Pancreas (tissue), 10 donors: Measurements from ENCODE around the gene TAF1C. TPM values are rescaled to one million over a fixed set of nuclear protein-coding genes. Genes with fewer than 3 reads are reported as not detected.

Experiments used
- ATAC-seq, 4 donors: fragments of 200-7000 bp; cut with Tn5 transposase; one replicate each; pipeline versions ENCODE4 v1.8.0 to v1.9.1; 2020; ENCODE audit warnings: mild to moderate bottlenecking in 4 of 4, moderate library complexity in 4 of 4
- DNase-seq, 6 donors: peaks; one replicate each; pipeline ENCODE4 v3.0.0-alpha.2; 2020
- FAIRE-seq: peaks from 2 replicates; lab custom pipeline; 2012; peaks lifted over from hg19 to GRCh38; lab: Jason Lieb, UNC
- H3K27ac ChIP-seq, 4 donors: fragments of 200-600 bp; sonication (generic); 1 replicate in 3 of 4; 2 replicates in 1 of 4; pipeline versions ENCODE4 v1.5.0 to v1.8.0; 2020
- H3K27me3 ChIP-seq, 4 donors: fragments of 200-600 bp; one replicate each; pipeline ENCODE4 v1.8.0; 2021
- H3K36me3 ChIP-seq, 3 donors: fragments of 200-600 bp; sonication (generic) in 1 of 3; one replicate each; pipeline versions ENCODE4 v1.5.0 to v1.8.0; 2020 to 2021
- H3K4me1 ChIP-seq, 3 donors: fragments of 200-600 bp; one replicate each; pipeline ENCODE4 v1.8.0; 2021
- H3K4me3 ChIP-seq, 4 donors: fragments of 200-600 bp; sonication (generic) in 2 of 4; one replicate each; pipeline versions ENCODE4 v1.5.0 to v1.8.0; 2020 to 2021
- H3K9me3 ChIP-seq, 4 donors: fragments of 200-600 bp; one replicate each; pipeline ENCODE4 v1.8.0; 2021
- CTCF ChIP-seq, 4 donors: fragments of 200-600 bp; sonication (generic) in 3 of 4; IDR thresholded peaks; one replicate each; pipeline versions ENCODE4 v1.5.0 to v1.8.0; 2021; ENCODE audit warnings: antibody characterized with exemption in 4 of 4
- WGBS, 2 donors: extraction: QIAGEN DNeasy Blood & Tissue Kit; methylation state at CpG; one replicate each; pipeline ENCODE4 v1.1.7; 2013; 5-methylcytosine and 5-hydroxymethylcytosine counted together
- intact Hi-C, 3 donors: fragments of 100-400 bp; cut with DNase I; formaldehyde crosslinking; loops; one replicate each; pipeline versions ENCODE4 v1.11.1 to v1.14.2; 2022
- polyA plus RNA-seq, 2 donors: library from polyadenylated mRNA; stranded (reverse); fragments of 200-250 nt; gene quantifications; one replicate each; pipeline ENCODE4 v1.2.3, GENCODE V29; 2013
- total RNA-seq, 6 donors: library from RNA; stranded (reverse); fragmentation: NEBNext Ultra II Directional in 4 of 6; extraction: Animal tissue kit (Norgen Biotek cat#: 25700) in 4 of 6; gene quantifications; one replicate each; pipeline versions ENCODE4 v1.2.1 to v1.2.4, GENCODE V29; 2021 to 2023
- donor health status: healthy with polysubstance abuse.
- donor health status: DM: no; HTN: no; CAD: no; lungs with moderate emphysema.
- donor health status: DM: no; HTN: no; CAD: no.
- donor health status: control.
- donor health status: control.
- donor health status: Bipolar disorder and iron deficiency.
- donor health status: DM: yes; HTN: yes; CAD: no.
- donor health status: DM: no; HTN: no; CAD: no.
- donor health status: DM: no; HTN: no; CAD: no.
- donor health status: DM: yes; HTN: yes; CAD: no.

The TAF1C gene
- total and polyA plus RNA-seq, 8 donors: 14.9 to 130 (median 23.1) TPM

GRCh38 chr16:84232060-84232459, 45.2 kb upstream of the TAF1C start:
- Histone ChIP-seq H3K27me3 (no peaks in the 10 kb centered on the region), H3K27ac (no peak overlapping the region), H3K9me3 (no peaks in the 10 kb centered on the region), H3K36me3 (no peaks in the 10 kb centered on the region), H3K4me3 (no peak overlapping the region), H3K4me1 (no peaks in the 10 kb centered on the region)
- no peak for ATAC-seq
- no peak for TF ChIP-seq CTCF (IDR thresholded peaks at IDR 0.05)
- FAIRE-seq: no peak
- WGBS, 2 donors: 59 to 67% methylated on average over 5 of the region's 5 CpGs
- no peak for DNase-seq
- intact Hi-C loops: no loop called here

- Histone ChIP-seq H3K4me3 (no peak overlapping the region), H3K27ac (no peak overlapping the region), H3K27me3 (no peaks in the 10 kb centered on the region), H3K36me3 (no peaks in the 10 kb centered on the region), H3K9me3 (no peaks in the 10 kb centered on the region), H3K4me1 (no peaks in the 10 kb centered on the region)
- ATAC-seq: no peak
- intact Hi-C loops: no loop called here
- FAIRE-seq: no peak
- WGBS, 2 donors: 74 to 85% methylated on average over 11 of the region's 11 CpGs
- no peak for TF ChIP-seq CTCF (IDR thresholded peaks at IDR 0.05)
- DNase-seq: no peak
Observed at GRCh38 chr16:84229471-84229870, 42.6 kb upstream of the TAF1C start.

GRCh38 chr16:84228256-84228838, 41.5 kb upstream of the TAF1C start:
- TF ChIP-seq CTCF (IDR thresholded peaks at IDR 0.05): no peak
- Histone ChIP-seq H3K9me3 (no peaks in the 10 kb centered on the region), H3K36me3 (no peaks in the 10 kb centered on the region), H3K27ac (no peak overlapping the region), H3K27me3 (no peaks in the 10 kb centered on the region), H3K4me3 (no peak overlapping the region), H3K4me1 (no peaks in the 10 kb centered on the region)
- FAIRE-seq (no peak), ATAC-seq (peak in 3 of 4 donors; percentile 60 to 73 (median 62)), DNase-seq (peak in 4 of 6 donors; percentile 3 to 46 (median 20))
- WGBS, 2 donors: 40 to 41% methylated on average over 17 to 18 of the region's 18 CpGs
- intact Hi-C loops: no loop called here

- no peaks in the 10 kb centered on the region for H3K9me3 ChIP-seq
- no peak overlapping the region for H3K27ac ChIP-seq
- 66 to 80% methylated on average over 6 of the region's 6 CpGs for WGBS, 2 donors
- H3K36me3 ChIP-seq: no peaks in the 10 kb centered on the region
- FAIRE-seq: no peak
- H3K27me3 ChIP-seq: no peaks in the 10 kb centered on the region
- H3K4me3 ChIP-seq: no peak overlapping the region
- intact Hi-C loops: no loop called here
- H3K4me1 ChIP-seq: no peaks in the 10 kb centered on the region
- no peak for TF ChIP-seq CTCF (IDR thresholded peaks at IDR 0.05)
- ATAC-seq: no peak
- DNase-seq: no peak
Observed at GRCh38 chr16:84227548-84227947, 40.7 kb upstream of the TAF1C start.

GRCh38 chr16:84226026-84226425, 39.2 kb upstream of the TAF1C start:
- no peak for DNase-seq
- H3K9me3 ChIP-seq: no peaks in the 10 kb centered on the region
- H3K27me3 ChIP-seq: no peaks in the 10 kb centered on the region
- H3K36me3 ChIP-seq: no peaks in the 10 kb centered on the region
- no peak for ATAC-seq
- no peaks in the 10 kb centered on the region for H3K4me1 ChIP-seq
- TF ChIP-seq CTCF (IDR thresholded peaks at IDR 0.05): no peak
- H3K27ac ChIP-seq: no peak overlapping the region
- intact Hi-C loops: no loop called here
- FAIRE-seq: no peak
- WGBS, 2 donors: 55% methylated on average over 8 of the region's 8 CpGs
- no peak overlapping the region for H3K4me3 ChIP-seq
